GM21576 (cell line): Measurements from ENCODE around the gene SHB.

Source experiments
- ATAC-seq: cut with Tn5 transposase; IDR thresholded peaks from one replicate; pipeline ENCODE4 v1.9.1; 2021; ENCODE audit warnings: mild to moderate bottlenecking, moderate library complexity; ENCODE audit not compliant: unreplicated experiment

The SHB gene

GRCh38 chr9:38044706-38045105, 24.3 kb downstream of the SHB start:
- ATAC-seq, result no peak

GRCh38 chr9:38043931-38044623, 24.9 kb downstream of the SHB start:
- ATAC-seq, result no peak

GRCh38 chr9:38042626-38043357, 26.2 kb downstream of the SHB start:
- ATAC-seq, result no peak

- ATAC-seq, result no peak
Measured at GRCh38 chr9:38041564-38042243, 27.3 kb downstream of the SHB start.

- ATAC-seq, result no peak
Measured at GRCh38 chr9:38039907-38040682, 28.9 kb downstream of the SHB start.

GRCh38 chr9:38039090-38039906, 29.7 kb downstream of the SHB start:
- no peak for ATAC-seq

- no peak for ATAC-seq
Measured at GRCh38 chr9:38038307-38039089, 30.5 kb downstream of the SHB start.

- no peak for ATAC-seq
Measured at GRCh38 chr9:38037981-38038306, 31.1 kb downstream of the SHB start.

- ATAC-seq, result no peak
Measured at GRCh38 chr9:38036359-38037084, 32.5 kb downstream of the SHB start.

GRCh38 chr9:38035873-38036272, 33.2 kb downstream of the SHB start:
- no peak for ATAC-seq

GRCh38 chr9:38033941-38034340, 35.1 kb downstream of the SHB start:
- no peak for ATAC-seq

GRCh38 chr9:38032266-38033110, 36.5 kb downstream of the SHB start:
- ATAC-seq, result no peak

- no peak for ATAC-seq
Measured at GRCh38 chr9:38031594-38031993, 37.4 kb downstream of the SHB start.

GRCh38 chr9:38030658-38031057, 38.4 kb downstream of the SHB start:
- ATAC-seq, result no peak

GRCh38 chr9:38029915-38030638, 39.0 kb downstream of the SHB start:
- no peak for ATAC-seq

GRCh38 chr9:38027714-38028113, 41.3 kb downstream of the SHB start:
- ATAC-seq, result no peak

GRCh38 chr9:38026840-38027527, 42.0 kb downstream of the SHB start:
- ATAC-seq, result no peak
